GM12878 (cell line): ENCODE measurements around the gene PRDM4.

Experiments
- EZH2 ChIP-seq: IDR thresholded peaks from 2 replicates; pipeline ENCODE4 v1.6.1; 2012; ENCODE audit warnings: low read depth, mild to moderate bottlenecking, control low read depth, inconsistent platforms, low read length, borderline replicate concordance; ENCODE audit not compliant: control insufficient read depth
- HDAC2 ChIP-seq: fragments of 200-600 bp; sonication (generic); IDR thresholded peaks from 2 replicates; pipeline ENCODE4 v1.6.1; 2017
- HDGF ChIP-seq: fragments of 450-650 bp; IDR thresholded peaks from 2 replicates; pipeline ENCODE4 v1.6.1; 2016; ENCODE audit warnings: antibody characterized with exemption
- POLR2A ChIP-seq: IDR thresholded peaks from 2 replicates; pipeline ENCODE4 v1.6.1; 2011; ENCODE audit warnings: low read depth, mild to moderate bottlenecking, low read length
- SMC3 ChIP-seq: IDR thresholded peaks from 2 replicates; pipeline ENCODE4 v1.6.1; 2011; ENCODE audit warnings: low read length, improper control_type of control experiment, borderline replicate concordance
- TAF1 ChIP-seq: IDR thresholded peaks from 2 replicates; pipeline ENCODE4 v1.6.1; 2011; ENCODE audit warnings: mild to moderate bottlenecking, low read depth, low read length, borderline replicate concordance
- YY1 ChIP-seq: IDR thresholded peaks from 2 replicates; pipeline ENCODE4 v1.6.1; 2011; ENCODE audit warnings: low read depth, mild to moderate bottlenecking, low read length
- ZNF274 ChIP-seq: IDR thresholded peaks from one replicate; pipeline ENCODE4 v1.8.0; 2011; ENCODE audit not compliant: insufficient read length, insufficient read depth
- TF ChIP-seq, protein P1 (sequence below), 3 experiments: IDR thresholded peaks in 2 of 3; conservative IDR thresholded peaks in 1 of 3; 2 replicates each; pipeline ENCODE4 v1.5.1; 2011; ENCODE audit warnings: low read depth in 3 of 3, low read length in 3 of 3, mild to moderate bottlenecking in 3 of 3, control low read depth in 2 of 3, moderate library complexity in 2 of 3, inconsistent platforms in 1 of 3, mixed read lengths in 1 of 3; ENCODE audit not compliant: control insufficient read depth in 2 of 3, insufficient read depth in 1 of 3; ENCODE audit errors: extremely low read depth in 1 of 3
- TF ChIP-seq, protein P2 (sequence below): IDR thresholded peaks from 2 replicates; pipeline ENCODE4 v1.6.1; 2012; ENCODE audit warnings: mild to moderate bottlenecking, low read depth, low read length
- TF ChIP-seq, protein P3 (sequence below): IDR thresholded peaks from 2 replicates; pipeline ENCODE4 v1.6.1; 2011; ENCODE audit warnings: mild to moderate bottlenecking, low read depth, low read length, moderate library complexity; ENCODE audit not compliant: insufficient replicate concordance
- TF ChIP-seq, protein P4 (sequence below): IDR thresholded peaks from 2 replicates; pipeline ENCODE4 v1.6.1; 2012; ENCODE audit warnings: low read depth, low read length, improper control_type of control experiment

DNA sequence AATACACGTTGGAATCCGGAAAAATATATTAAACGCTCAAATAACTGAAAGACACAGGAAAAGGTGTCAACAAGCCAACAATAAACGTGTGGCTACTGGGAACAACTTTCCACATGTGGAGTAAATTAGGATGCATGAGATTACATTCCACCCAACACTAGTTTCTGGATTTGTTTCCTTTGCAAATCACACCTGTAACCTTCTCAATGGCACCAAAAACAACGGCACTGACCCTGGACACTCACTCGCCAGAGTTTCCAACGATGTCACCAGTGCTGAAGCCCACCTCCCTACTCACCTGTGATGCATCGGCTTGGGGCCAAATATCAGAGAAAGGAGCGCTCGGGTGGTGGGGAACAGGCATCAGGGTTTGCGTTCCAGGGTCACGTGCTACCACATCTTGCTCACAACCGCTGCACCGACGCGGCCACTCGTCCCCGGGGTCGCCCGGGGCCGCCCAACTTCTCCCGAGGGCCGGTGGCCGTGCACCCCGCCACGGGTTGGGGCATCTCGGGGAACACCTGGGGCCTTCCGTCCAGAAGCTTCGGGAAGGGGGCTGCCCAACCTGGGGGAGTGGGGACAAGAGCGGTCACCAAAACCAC, 629 bp downstream of the PRDM4 start:
- TF ChIP-seq SMC3: no peak
- TF ChIP-seq EZH2: no peak
- TF ChIP-seq, protein P1, sequence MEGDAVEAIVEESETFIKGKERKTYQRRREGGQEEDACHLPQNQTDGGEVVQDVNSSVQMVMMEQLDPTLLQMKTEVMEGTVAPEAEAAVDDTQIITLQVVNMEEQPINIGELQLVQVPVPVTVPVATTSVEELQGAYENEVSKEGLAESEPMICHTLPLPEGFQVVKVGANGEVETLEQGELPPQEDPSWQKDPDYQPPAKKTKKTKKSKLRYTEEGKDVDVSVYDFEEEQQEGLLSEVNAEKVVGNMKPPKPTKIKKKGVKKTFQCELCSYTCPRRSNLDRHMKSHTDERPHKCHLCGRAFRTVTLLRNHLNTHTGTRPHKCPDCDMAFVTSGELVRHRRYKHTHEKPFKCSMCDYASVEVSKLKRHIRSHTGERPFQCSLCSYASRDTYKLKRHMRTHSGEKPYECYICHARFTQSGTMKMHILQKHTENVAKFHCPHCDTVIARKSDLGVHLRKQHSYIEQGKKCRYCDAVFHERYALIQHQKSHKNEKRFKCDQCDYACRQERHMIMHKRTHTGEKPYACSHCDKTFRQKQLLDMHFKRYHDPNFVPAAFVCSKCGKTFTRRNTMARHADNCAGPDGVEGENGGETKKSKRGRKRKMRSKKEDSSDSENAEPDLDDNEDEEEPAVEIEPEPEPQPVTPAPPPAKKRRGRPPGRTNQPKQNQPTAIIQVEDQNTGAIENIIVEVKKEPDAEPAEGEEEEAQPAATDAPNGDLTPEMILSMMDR (IDR thresholded peaks at IDR 0.05 in 2 of 3, conservative IDR thresholded peaks at IDR 0.05 in 1 of 3; ENCODE audit: control insufficient read depth in 2 of 3, extremely low read depth in 1 of 3, insufficient read depth in 1 of 3, low read depth in 3 of 3, low read length in 3 of 3): no peak
- no peak for TF ChIP-seq YY1
- TF ChIP-seq TAF1: no peak
- TF ChIP-seq ZNF274: no peak
- TF ChIP-seq POLR2A: no peak
- TF ChIP-seq, protein P2, sequence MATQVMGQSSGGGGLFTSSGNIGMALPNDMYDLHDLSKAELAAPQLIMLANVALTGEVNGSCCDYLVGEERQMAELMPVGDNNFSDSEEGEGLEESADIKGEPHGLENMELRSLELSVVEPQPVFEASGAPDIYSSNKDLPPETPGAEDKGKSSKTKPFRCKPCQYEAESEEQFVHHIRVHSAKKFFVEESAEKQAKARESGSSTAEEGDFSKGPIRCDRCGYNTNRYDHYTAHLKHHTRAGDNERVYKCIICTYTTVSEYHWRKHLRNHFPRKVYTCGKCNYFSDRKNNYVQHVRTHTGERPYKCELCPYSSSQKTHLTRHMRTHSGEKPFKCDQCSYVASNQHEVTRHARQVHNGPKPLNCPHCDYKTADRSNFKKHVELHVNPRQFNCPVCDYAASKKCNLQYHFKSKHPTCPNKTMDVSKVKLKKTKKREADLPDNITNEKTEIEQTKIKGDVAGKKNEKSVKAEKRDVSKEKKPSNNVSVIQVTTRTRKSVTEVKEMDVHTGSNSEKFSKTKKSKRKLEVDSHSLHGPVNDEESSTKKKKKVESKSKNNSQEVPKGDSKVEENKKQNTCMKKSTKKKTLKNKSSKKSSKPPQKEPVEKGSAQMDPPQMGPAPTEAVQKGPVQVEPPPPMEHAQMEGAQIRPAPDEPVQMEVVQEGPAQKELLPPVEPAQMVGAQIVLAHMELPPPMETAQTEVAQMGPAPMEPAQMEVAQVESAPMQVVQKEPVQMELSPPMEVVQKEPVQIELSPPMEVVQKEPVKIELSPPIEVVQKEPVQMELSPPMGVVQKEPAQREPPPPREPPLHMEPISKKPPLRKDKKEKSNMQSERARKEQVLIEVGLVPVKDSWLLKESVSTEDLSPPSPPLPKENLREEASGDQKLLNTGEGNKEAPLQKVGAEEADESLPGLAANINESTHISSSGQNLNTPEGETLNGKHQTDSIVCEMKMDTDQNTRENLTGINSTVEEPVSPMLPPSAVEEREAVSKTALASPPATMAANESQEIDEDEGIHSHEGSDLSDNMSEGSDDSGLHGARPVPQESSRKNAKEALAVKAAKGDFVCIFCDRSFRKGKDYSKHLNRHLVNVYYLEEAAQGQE: no peak
- TF ChIP-seq, protein P3, sequence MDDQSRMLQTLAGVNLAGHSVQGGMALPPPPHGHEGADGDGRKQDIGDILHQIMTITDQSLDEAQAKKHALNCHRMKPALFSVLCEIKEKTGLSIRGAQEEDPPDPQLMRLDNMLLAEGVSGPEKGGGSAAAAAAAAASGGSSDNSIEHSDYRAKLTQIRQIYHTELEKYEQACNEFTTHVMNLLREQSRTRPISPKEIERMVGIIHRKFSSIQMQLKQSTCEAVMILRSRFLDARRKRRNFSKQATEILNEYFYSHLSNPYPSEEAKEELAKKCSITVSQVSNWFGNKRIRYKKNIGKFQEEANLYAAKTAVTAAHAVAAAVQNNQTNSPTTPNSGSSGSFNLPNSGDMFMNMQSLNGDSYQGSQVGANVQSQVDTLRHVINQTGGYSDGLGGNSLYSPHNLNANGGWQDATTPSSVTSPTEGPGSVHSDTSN: no peak
- TF ChIP-seq, protein P4, sequence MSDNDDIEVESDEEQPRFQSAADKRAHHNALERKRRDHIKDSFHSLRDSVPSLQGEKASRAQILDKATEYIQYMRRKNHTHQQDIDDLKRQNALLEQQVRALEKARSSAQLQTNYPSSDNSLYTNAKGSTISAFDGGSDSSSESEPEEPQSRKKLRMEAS: no peak
- TF ChIP-seq HDAC2: no peak
- no peak for TF ChIP-seq HDGF
